Epidermal melanocyte (primary cell): ENCODE results near the gene LRRC15.

Experiments used
- DNase-seq: peaks from one replicate; pipeline ENCODE4 v3.0.0; 2011; ENCODE audit warnings: low spot score; ENCODE audit not compliant: insufficient read length

Gene LRRC15

GRCh38 chr3:194364652-194365434 is 4.7 kb downstream of the LRRC15 start:
- DNase-seq = no peak

- DNase-seq = no peak
Observed at GRCh38 chr3:194364314-194364651, 5.3 kb downstream of the LRRC15 start.

GRCh38 chr3:194360568-194360967 is 9.0 kb downstream of the LRRC15 start:
- DNase-seq = no peak

- no peak for DNase-seq
Observed at GRCh38 chr3:194357681-194358080, 11.9 kb downstream of the LRRC15 start.

GRCh38 chr3:194355379-194355778 is 14.2 kb downstream of the LRRC15 start:
- no peak for DNase-seq

GRCh38 chr3:194354315-194354714 is 15.2 kb downstream of the LRRC15 start:
- DNase-seq = no peak

GRCh38 chr3:194352667-194353246 is 16.8 kb downstream of the LRRC15 start:
- no peak for DNase-seq

- no peak for DNase-seq
Observed at GRCh38 chr3:194351952-194352536, 17.5 kb downstream of the LRRC15 start.

GRCh38 chr3:194351080-194351672 is 18.4 kb downstream of the LRRC15 start, which contains the start of gene CPN2:
CPN2 (minus strand) TSS chr3:194351328; CDS start chr3:194342702, 8,626 bp downstream.
- no peak for DNase-seq

GRCh38 chr3:194350726-194351071 is 18.8 kb downstream of the LRRC15 start:
- DNase-seq = no peak

GRCh38 chr3:194348354-194348753 is 21.2 kb downstream of the LRRC15 start:
- no peak for DNase-seq

GRCh38 chr3:194346621-194347020 is 22.9 kb downstream of the LRRC15 start:
- DNase-seq = no peak

GRCh38 chr3:194346035-194346434 is 23.5 kb downstream of the LRRC15 start:
- DNase-seq = no peak

- DNase-seq = peak; percentile 89
Observed at GRCh38 chr3:194344012-194344411, 25.5 kb downstream of the LRRC15 start.

- no peak for DNase-seq
Observed at GRCh38 chr3:194343561-194343893, 26.0 kb downstream of the LRRC15 start.

- DNase-seq = no peak
Observed at GRCh38 chr3:194342861-194343560, 26.5 kb downstream of the LRRC15 start.

- DNase-seq = no peak
Observed at GRCh38 chr3:194340757-194341400, 28.7 kb downstream of the LRRC15 start.

- no peak for DNase-seq
Observed at GRCh38 chr3:194339840-194340239, 29.7 kb downstream of the LRRC15 start.

- DNase-seq = no peak
Observed at GRCh38 chr3:194339356-194339755, 30.2 kb downstream of the LRRC15 start.

GRCh38 chr3:194337965-194338753 is 31.4 kb downstream of the LRRC15 start:
- DNase-seq = no peak
